Activated CD4-positive, alpha-beta T cell treated with anti-CD3 and anti-CD28 coated beads, Interleukin-2, amount 50 U/mL, for 1 hour (primary cell): Measurements from ENCODE around the gene TRPV5.

Source experiments
- DNase-seq: peaks from one replicate; pipeline ENCODE4 v3.0.0-alpha.2; 2020

Gene TRPV5

DNA sequence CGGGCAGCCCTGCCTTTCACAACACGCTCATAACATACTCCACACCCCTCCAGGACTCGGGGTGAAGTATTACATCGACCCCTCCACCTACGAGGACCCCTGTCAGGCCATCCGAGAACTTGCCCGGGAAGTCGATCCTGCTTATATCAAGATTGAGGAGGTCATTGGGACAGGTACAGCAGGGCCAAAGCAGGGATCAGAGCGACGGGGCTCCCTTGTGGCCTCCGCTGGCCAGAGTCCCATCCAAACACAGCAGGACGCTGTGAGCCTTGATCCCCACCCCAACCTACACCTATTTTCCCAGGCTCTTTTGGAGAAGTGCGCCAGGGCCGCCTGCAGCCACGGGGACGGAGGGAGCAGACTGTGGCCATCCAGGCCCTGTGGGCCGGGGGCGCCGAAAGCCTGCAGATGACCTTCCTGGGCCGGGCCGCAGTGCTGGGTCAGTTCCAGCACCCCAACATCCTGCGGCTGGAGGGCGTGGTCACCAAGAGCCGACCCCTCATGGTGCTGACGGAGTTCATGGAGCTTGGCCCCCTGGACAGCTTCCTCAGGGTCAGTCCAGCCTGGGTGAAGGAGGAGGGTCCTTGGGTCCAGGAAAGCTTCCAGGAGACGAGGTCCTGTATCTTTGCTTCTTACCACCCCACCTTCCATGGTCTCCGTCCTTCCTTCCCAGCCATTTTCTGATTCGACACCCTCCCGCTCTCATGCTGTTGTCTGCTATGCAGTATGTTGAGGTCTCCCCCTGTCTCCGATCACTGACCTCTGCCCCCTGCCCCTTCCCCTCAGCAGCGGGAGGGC lies 65.2 kb downstream of the TRPV5 start:
- no peak for DNase-seq

- DNase-seq: no peak
Measured at GRCh38 chr7:142867398-142868187, 66.0 kb downstream of the TRPV5 start.

DNA sequence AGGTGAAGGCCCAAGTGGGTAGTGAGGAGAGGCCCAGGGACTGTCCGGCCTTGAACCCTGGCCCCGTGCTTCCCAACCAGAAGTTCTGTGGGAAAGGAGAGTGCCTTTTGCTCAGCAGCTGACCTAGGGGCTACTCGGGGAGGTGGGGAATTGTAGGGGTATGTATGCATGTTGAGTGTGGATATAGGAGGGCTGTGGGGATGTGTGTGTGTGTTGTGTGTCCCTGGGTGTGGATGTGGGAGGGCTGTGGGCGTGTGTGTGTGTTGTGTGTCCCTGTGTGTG lies 66.5 kb downstream of the TRPV5 start:
- no peak for DNase-seq

DNA sequence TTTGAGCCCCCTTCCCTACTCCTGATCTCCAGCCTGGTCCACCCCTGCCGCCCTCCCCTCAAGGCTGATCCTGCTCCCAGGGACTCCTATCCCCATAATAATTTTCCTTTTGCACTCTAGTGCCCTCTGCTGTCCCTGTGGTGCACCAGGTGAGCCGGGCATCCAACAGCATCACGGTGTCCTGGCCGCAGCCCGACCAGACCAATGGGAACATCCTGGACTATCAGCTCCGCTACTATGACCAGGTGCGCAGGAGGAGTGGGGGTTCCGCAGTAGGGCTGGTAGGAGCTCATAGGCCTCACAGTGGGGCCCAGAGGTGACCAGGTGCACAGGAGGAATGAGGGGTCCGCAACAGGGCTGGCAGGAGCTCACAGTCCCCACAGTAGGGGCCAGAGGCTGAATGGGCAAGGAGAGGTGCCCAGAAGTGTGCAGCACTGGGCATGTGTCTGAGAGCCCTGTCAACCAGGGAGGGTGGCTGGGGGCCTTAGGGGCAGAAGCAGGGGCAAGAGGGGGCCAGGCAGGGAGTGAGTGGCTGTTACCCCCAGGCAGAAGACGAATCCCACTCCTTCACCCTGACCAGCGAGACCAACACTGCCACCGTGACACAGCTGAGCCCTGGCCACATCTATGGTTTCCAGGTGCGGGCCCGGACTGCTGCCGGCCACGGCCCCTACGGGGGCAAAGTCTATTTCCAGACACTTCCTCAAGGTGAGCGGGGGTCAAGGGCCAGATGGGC lies 67.0 kb downstream of the TRPV5 start:
- no peak for DNase-seq

- no peak for DNase-seq
Measured at GRCh38 chr7:142865766-142866165, 67.8 kb downstream of the TRPV5 start.

DNA sequence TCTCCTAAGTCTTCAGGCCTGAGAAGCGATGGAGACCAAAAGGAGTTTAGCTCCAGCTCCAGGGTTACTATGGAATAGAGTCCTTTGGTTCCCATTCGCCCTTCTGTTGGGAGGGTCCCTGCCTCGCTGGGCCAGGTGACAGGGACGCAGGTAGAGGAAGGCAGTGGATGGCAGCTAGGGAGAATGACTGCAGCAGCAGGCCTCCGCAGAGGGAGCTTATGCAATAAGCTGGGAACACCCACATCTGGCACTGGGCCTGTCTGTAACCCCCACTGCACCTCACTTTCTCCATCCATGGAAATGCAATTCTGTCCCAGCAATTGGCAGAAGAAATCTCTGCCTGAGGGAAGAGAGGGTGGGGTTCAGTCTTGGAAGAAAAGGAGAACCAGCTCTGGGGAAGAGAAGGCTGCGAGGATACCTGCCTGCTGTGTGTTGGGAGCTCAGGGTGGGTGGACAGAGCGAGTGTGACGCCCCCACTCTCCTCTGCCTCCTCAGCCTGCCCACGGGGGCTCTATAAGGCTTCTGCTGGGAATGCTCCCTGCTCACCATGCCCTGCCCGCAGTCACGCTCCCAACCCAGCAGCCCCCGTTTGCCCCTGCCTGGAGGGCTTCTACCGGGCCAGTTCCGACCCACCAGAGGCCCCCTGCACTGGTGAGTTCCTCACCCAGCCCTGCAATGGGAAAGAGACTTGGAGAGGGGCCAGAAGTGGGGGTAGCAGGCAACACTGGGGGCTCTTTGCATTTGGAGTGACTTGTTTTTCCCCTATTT lies 68.4 kb downstream of the TRPV5 start:
- no peak for DNase-seq

GRCh38 chr7:142863891-142864685 lies 69.5 kb downstream of the TRPV5 start:
- no peak for DNase-seq

DNA sequence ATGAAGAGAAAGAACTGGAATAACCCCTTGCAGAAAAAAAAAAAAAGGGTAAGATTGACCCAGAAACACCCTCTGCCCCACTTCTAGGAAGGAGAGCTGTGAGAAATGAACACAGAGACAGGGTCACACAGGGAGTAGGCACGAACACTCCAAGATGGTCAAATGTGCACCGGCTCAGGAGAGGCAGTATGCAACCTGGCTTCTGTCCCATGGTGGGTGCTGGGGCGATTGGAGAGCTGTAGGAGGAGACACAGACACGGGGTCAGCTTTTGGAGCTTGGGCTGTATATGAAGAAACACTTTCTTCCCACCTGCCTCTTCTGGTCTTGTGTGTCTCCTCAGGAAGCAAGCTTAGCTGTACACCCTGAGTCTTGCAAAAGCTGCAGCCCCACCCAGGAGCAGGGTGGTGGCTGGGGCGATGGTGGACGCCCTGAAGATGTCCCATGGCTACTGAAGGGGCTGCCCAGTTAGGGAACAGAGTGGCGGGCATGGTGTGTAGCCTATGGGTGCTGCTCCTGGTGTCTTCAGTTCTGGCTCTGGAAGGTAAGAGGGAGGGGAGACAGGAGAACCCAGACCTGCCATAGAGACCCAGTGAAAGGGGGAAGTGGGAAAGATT lies 70.7 kb downstream of the TRPV5 start:
- DNase-seq: no peak

DNA sequence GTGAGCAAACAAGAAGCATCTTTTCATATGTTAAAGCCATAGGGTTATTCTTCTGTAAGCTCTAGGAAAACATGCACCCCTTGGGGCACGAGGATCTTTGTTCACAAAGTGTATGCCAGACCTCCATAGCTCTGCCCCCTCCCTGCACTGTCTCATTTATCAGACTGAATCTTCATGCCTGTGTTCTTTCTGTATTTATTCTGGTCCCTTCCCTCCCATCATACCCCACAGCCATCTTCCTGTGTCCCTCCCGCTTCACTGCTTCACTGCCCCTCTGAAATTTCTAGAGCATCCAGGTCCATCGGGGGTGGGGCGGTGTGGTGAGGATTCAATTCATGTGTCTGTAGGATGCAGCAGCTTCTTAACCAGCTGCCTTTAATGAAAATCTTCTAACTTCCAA lies 71.2 kb downstream of the TRPV5 start:
- no peak for DNase-seq

GRCh38 chr7:142860968-142861367 lies 72.6 kb downstream of the TRPV5 start:
- DNase-seq: no peak

GRCh38 chr7:142859829-142860228 lies 73.7 kb downstream of the TRPV5 start:
- DNase-seq: no peak

GRCh38 chr7:142859411-142859810 lies 74.1 kb downstream of the TRPV5 start:
- no peak for DNase-seq
